ENCODE data around the gene TRPC6. TPM values are rescaled to one million over a fixed set of nuclear protein-coding genes. Genes with fewer than 3 reads are reported as not detected.

TRPC6 gene
- total and polyA plus RNA-seq, 2 of the 8 experiments (the other 6 are each of a cell fraction or from before 2014, with no cell fraction given), result 0.26 to 0.39 TPM

GRCh38 chr11:101428918-101429317 is 154.9 kb downstream of the TRPC6 start:
- peak; percentile 92 to 93 for TF ChIP-seq RAD21 (IDR thresholded peaks at IDR 0.05 in 1 of 2, conservative IDR thresholded peaks at IDR 0.05 in 1 of 2; ENCODE audit: low read depth in 2 of 2, low read length in 2 of 2)
- TF ChIP-seq SP2 (IDR thresholded peaks at IDR 0.05; ENCODE audit: low read length), result no peak
- TF ChIP-seq CTCF (IDR thresholded peaks at IDR 0.05; ENCODE audit: control extremely low read depth in 1 of 3, insufficient read depth in 1 of 3, low read depth in 1 of 3, low read length in 3 of 3), result peak in 2 of 3 experiments; percentile 68 to 72; a peak in 3 of 4 replicates
- TF ChIP-seq SRF (IDR thresholded peaks at IDR 0.05; ENCODE audit: low read depth, low read length), result no peak
- Histone ChIP-seq H3K9me3 (ENCODE audit: insufficient read depth in 2 of 2, low read depth in 1 of 2, low read length in 1 of 2) (no peaks in the 10 kb centered on the region), H2BK20ac (ENCODE audit: low read length) (no peak overlapping the region), H3K79me2 (ENCODE audit: control insufficient read depth in 1 of 2, insufficient read depth in 2 of 2, low read length in 2 of 2) (no peaks in the 10 kb centered on the region), H3K56ac (replicated peaks; ENCODE audit: insufficient read length, low read depth, low read length) (no peak overlapping the region), H2AK5ac (ENCODE audit: low read depth, low read length) (no peak overlapping the region), H3K23ac (ENCODE audit: insufficient read length) (no peak overlapping the region), H2BK5ac (ENCODE audit: low read depth, low read length) (no peak overlapping the region), H3K27me3 (replicated peaks in 1 of 4; ENCODE audit: control insufficient read depth in 3 of 4, extremely low read depth in 1 of 4, insufficient read depth in 3 of 4, low read length in 3 of 4) (no peaks in the 10 kb centered on the region), H4K5ac (ENCODE audit: insufficient read length, low read depth, low read length) (no peak overlapping the region), H3K4me3 (ENCODE audit: extremely low read depth in 1 of 4, insufficient read depth in 2 of 4, low read depth in 3 of 4, low read length in 4 of 4) (no peak overlapping the region), H2BK12ac (ENCODE audit: low read depth, low read length) (no peak overlapping the region), H4K8ac (ENCODE audit: extremely low read depth, insufficient read depth, low read length) (no peak overlapping the region), H3K18ac (ENCODE audit: extremely low read depth, low read length) (no peak overlapping the region), H3K36me3 (ENCODE audit: control insufficient read depth in 2 of 4, insufficient read depth in 4 of 4, low read length in 3 of 4) (no peaks in the 10 kb centered on the region), H3K4me1 (replicated peaks in 1 of 4; ENCODE audit: control insufficient read depth in 3 of 4, insufficient read depth in 4 of 4, low read length in 3 of 4) (peaks cover 0 to 7% (median 0%) of the 10 kb centered on the region in 4 experiments; a peak in 2 of 7 replicates), H4K20me1 (replicated peaks in 1 of 2; ENCODE audit: control insufficient read depth in 1 of 2, insufficient read depth in 2 of 2, low read length in 2 of 2) (no peaks in the 10 kb centered on the region), H3K4me2 (ENCODE audit: insufficient read depth in 1 of 2, low read depth in 2 of 2, low read length in 2 of 2) (no peak overlapping the region), H3K27ac (ENCODE audit: low read depth, low read length) (no peak overlapping the region), H2BK15ac (ENCODE audit: low read length) (no peak overlapping the region), H4K91ac (replicated peaks; ENCODE audit: insufficient read length, low read length) (no peak overlapping the region), H3K79me1 (ENCODE audit: low read depth, low read length) (no peaks in the 10 kb centered on the region), H3K23me2 (ENCODE audit: low read depth, low read length) (no peaks in the 10 kb centered on the region), H3K9ac (replicated peaks in 1 of 4; ENCODE audit: extremely low read depth in 1 of 4, low read depth in 3 of 4, low read length in 3 of 4) (no peak overlapping the region), H2BK120ac (replicated peaks; ENCODE audit: low read depth, low read length) (no peak overlapping the region), H3K14ac (ENCODE audit: insufficient read length) (no peak overlapping the region), H2AFZ (ENCODE audit: low read length) (0 out of 2 replicates have a peak overlapping the region, but pooled peaks have one; percentile 37), H3K4ac (replicated peaks; ENCODE audit: insufficient read length, low read depth, low read length) (no peak overlapping the region)
- ChIA-PET CTCF (ENCODE audit: partially characterized antibody) (interaction anchor here (0.5 to 6.6 kb wide), 14 partner anchors 8 to 923 kb away, joined by 3 to 46 read pairs (median 6); no protein-coding TSS in a partner anchor), POLR2A (ENCODE audit: partially characterized antibody) (no interaction called here)
- whole genome bisulfite sequencing, 2 experiments (ENCODE audit: extremely low coverage in 1 of 2, insufficient coverage in 1 of 2, insufficient read length in 1 of 2, insufficient replicate concordance in 2 of 2, low coverage in 1 of 2, low lambda C conversion rate in 2 of 2, missing lambda C conversion rate in 1 of 2), result 61% methylated on average over 1 of the region's 1 CpG; no CpG with 5 or more reads in 1 of the 2 experiments
- DNase-seq (ENCODE audit: low read depth in 1 of 2, low spot score in 2 of 2) (no peak), FAIRE-seq (peak; percentile 91)
